Left lung (tissue), 10 donors: ENCODE results near the gene SOX8. TPM values are rescaled to one million over a fixed set of nuclear protein-coding genes. Genes with fewer than 3 reads are reported as not detected.

Experiments
- ATAC-seq: fragments of 200-7000 bp; cut with Tn5 transposase; one replicate; pipeline ENCODE4 v1.9.1; 2020; ENCODE audit warnings: moderate library complexity
- DNase-seq, 4 donors: peaks; one replicate each; pipeline ENCODE4 v3.0.0-alpha.2; 2013 to 2020
- H3K27ac ChIP-seq, 2 donors: fragments of 200-600 bp; sonication (generic) in 1 of 2; one replicate each; pipeline versions ENCODE4 v1.5.0 to v1.8.0; 2020 to 2021
- H3K27me3 ChIP-seq, 2 donors: fragments of 200-600 bp; sonication (generic) in 1 of 2; one replicate each; pipeline versions ENCODE4 v1.5.0 to v1.8.0; 2020 to 2021
- H3K36me3 ChIP-seq, 2 donors: fragments of 200-600 bp; sonication (generic) in 1 of 2; one replicate each; pipeline versions ENCODE4 v1.5.0 to v1.8.0; 2020 to 2021
- H3K4me1 ChIP-seq, 2 donors: fragments of 200-600 bp; one replicate each; pipeline ENCODE4 v1.8.0; 2021
- H3K4me3 ChIP-seq, 2 donors: fragments of 200-600 bp; sonication (generic) in 1 of 2; one replicate each; pipeline versions ENCODE4 v1.5.0 to v1.8.0; 2020 to 2021; ENCODE audit warnings: mild to moderate bottlenecking in 1 of 2
- H3K9me3 ChIP-seq, 2 donors: fragments of 200-600 bp; sonication (generic) in 1 of 2; one replicate each; pipeline versions ENCODE4 v1.5.0 to v1.8.0; 2020 to 2021
- intact Hi-C, 2 donors: fragments of 100-400 bp; cut with DNase I; formaldehyde crosslinking; loops; one replicate each; pipeline versions ENCODE4 v1.11.2 to v1.14.2; 2022
- polyA plus RNA-seq, 6 donors: library from polyadenylated mRNA; unstranded; fragments of 120-200 nt; gene quantifications; one replicate each; pipeline ENCODE4 v1.2.1, GENCODE V29; 2013; ENCODE audit not compliant: insufficient read length in 6 of 6
- total RNA-seq, 2 donors: library from RNA; stranded (reverse); fragmentation: NEBNext Ultra II Directional; extraction: Animal tissue kit (Norgen Biotek cat#: 25700); gene quantifications; one replicate each; pipeline ENCODE4 v1.2.1, GENCODE V29; 2021
- TF ChIP-seq, protein P1 (sequence below), 2 donors: fragments of 200-600 bp; sonication (generic) in 1 of 2; IDR thresholded peaks; one replicate each; pipeline versions ENCODE4 v1.5.0 to v1.8.0; 2021; ENCODE audit warnings: antibody characterized with exemption in 2 of 2
- donor health status: DM: no; HTN: yes; CAD: no.
- donor health status: DM: no; HTN: no; CAD: no.

The SOX8 gene
- total and polyA plus RNA-seq, 8 donors: 0.26 to 4.1 (median 2.5) TPM

- no peaks in the 10 kb centered on the region for H3K36me3 ChIP-seq
- no peaks in the 10 kb centered on the region for H3K9me3 ChIP-seq
- H3K27ac ChIP-seq: no peak overlapping the region
- no peak for ATAC-seq
- DNase-seq: no peak
- H3K4me3 ChIP-seq: no peak overlapping the region
- H3K4me1 ChIP-seq: no peaks in the 10 kb centered on the region
- H3K27me3 ChIP-seq: peaks cover 0 to 69% of the 10 kb centered on the region in 2 donors
- intact Hi-C loops: no loop called here
- TF ChIP-seq, protein P1, sequence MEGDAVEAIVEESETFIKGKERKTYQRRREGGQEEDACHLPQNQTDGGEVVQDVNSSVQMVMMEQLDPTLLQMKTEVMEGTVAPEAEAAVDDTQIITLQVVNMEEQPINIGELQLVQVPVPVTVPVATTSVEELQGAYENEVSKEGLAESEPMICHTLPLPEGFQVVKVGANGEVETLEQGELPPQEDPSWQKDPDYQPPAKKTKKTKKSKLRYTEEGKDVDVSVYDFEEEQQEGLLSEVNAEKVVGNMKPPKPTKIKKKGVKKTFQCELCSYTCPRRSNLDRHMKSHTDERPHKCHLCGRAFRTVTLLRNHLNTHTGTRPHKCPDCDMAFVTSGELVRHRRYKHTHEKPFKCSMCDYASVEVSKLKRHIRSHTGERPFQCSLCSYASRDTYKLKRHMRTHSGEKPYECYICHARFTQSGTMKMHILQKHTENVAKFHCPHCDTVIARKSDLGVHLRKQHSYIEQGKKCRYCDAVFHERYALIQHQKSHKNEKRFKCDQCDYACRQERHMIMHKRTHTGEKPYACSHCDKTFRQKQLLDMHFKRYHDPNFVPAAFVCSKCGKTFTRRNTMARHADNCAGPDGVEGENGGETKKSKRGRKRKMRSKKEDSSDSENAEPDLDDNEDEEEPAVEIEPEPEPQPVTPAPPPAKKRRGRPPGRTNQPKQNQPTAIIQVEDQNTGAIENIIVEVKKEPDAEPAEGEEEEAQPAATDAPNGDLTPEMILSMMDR (IDR thresholded peaks at IDR 0.05): no peak
Measured at GRCh38 chr16:1028056-1028455, 46.5 kb downstream of the SOX8 start.

- DNase-seq: no peak
- Histone ChIP-seq H3K27ac (no peak overlapping the region), H3K27me3 (peaks cover 0 to 63% of the 10 kb centered on the region in 2 donors), H3K9me3 (no peaks in the 10 kb centered on the region), H3K4me3 (no peak overlapping the region), H3K4me1 (no peaks in the 10 kb centered on the region), H3K36me3 (no peaks in the 10 kb centered on the region)
- TF ChIP-seq, protein P1 (IDR thresholded peaks at IDR 0.05): no peak
- ATAC-seq: no peak
- intact Hi-C loops: no loop called here
Measured at GRCh38 chr16:1028524-1029258, 47.1 kb downstream of the SOX8 start.

DNA sequence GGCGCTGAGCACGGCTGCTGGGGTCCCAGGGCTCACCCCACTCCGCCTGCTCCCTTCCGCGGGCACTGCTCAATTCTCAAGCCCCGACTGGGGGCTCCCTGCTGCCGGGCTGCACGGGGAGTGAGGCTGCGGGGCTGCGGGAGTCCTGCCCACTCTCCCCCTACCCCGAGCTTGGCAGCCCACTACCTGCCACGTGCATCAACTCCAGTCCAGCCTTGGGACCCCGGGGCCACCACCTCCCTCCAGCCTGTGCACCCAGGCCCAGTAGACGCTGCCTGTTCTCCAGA lies 47.6 kb downstream of the SOX8 start:
- TF ChIP-seq, protein P1 (IDR thresholded peaks at IDR 0.05): no peak
- H3K27me3 ChIP-seq: peaks cover 0 to 58% of the 10 kb centered on the region in 2 donors
- H3K36me3 ChIP-seq: no peaks in the 10 kb centered on the region
- DNase-seq (no peak), ATAC-seq (no peak)
- H3K27ac ChIP-seq: no peak overlapping the region
- H3K4me3 ChIP-seq: no peak overlapping the region
- intact Hi-C loops: no loop called here
- no peaks in the 10 kb centered on the region for H3K4me1 ChIP-seq
- no peaks in the 10 kb centered on the region for H3K9me3 ChIP-seq

GRCh38 chr16:1030473-1030901 lies 48.9 kb downstream of the SOX8 start:
- ATAC-seq: no peak
- Histone ChIP-seq H3K36me3 (no peaks in the 10 kb centered on the region), H3K9me3 (no peaks in the 10 kb centered on the region), H3K4me1 (no peaks in the 10 kb centered on the region), H3K27me3 (peaks cover 0 to 53% of the 10 kb centered on the region in 2 donors), H3K4me3 (no peak overlapping the region), H3K27ac (no peak overlapping the region)
- TF ChIP-seq, protein P1 (IDR thresholded peaks at IDR 0.05): no peak
- peak in 1 of 4 donors; percentile 13 for DNase-seq
- intact Hi-C loops: no loop called here

DNA sequence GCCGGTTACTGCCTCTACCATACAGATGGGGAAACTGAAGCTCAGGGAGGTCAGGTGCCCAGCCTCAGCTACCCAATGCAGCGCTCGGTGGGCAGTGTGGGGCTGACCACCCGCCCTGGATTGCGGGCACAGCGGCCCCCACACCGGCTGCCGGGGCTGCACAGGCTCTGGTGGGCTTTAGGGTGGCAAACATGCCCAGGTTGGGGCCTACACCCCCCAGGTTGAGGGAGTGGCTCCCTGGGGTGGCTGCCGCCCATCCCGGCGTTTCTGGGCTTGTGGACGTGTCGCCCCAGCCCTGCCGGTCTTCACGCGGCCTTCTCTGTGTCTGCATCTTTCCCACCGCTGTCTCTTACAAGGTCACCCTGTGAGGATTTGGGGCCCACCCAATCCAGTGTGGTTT lies 50.1 kb downstream of the SOX8 start:
- no peak for DNase-seq
- Histone ChIP-seq H3K9me3 (no peaks in the 10 kb centered on the region), H3K4me3 (no peak overlapping the region), H3K36me3 (no peaks in the 10 kb centered on the region), H3K27me3 (peaks cover 0 to 64% of the 10 kb centered on the region in 2 donors), H3K27ac (no peak overlapping the region), H3K4me1 (no peaks in the 10 kb centered on the region)
- ATAC-seq: no peak
- intact Hi-C loops: no loop called here
- TF ChIP-seq, protein P1 (IDR thresholded peaks at IDR 0.05): no peak
